PC-9 (cell line): ENCODE measurements around the gene TUSC2. TPM values are rescaled to one million over a fixed set of nuclear protein-coding genes. Genes with fewer than 3 reads are reported as not detected.
A peak's percentile ranks its signal among the peaks of the same experiment; 100 is the strongest.

Experiments
- BruUV-seq: library from RNA; stranded (reverse); fragments of 400-500 nt; replicated peaks from 2 replicates; lab custom pipeline; 2021; lab: Mats Ljungman, UMichigan
- CTCF ChIA-PET: fragments of 300-600 bp; sonication (Branson Sonifier 250); formaldehyde crosslinking; loops from one replicate; lab custom pipeline; 2022; ENCODE audit warnings: antibody characterized with exemption; lab: Charles Lee
- POLR2A ChIA-PET: fragments of 300-600 bp; sonication (Branson Sonifier 250); formaldehyde crosslinking; loops from one replicate; lab custom pipeline; 2022; ENCODE audit warnings: antibody characterized with exemption; ENCODE audit not compliant: unreplicated experiment; lab: Charles Lee
- DNase-seq, 2 experiments: peaks; one replicate each; pipeline versions ENCODE4 v3.0.0 to v3.0.0-alpha.2; 2015 to 2022; ENCODE audit warnings: mixed read lengths in 1 of 2
- H2AFZ ChIP-seq: fragments of 200-600 bp; sonication (generic); 2 replicates; pipeline ENCODE4 v1.8.1; 2017; ENCODE audit warnings: antibody characterized with exemption
- H3F3A ChIP-seq: fragments of 200-600 bp; sonication (generic); 2 replicates; pipeline ENCODE4 v1.8.1; 2017; ENCODE audit warnings: antibody characterized with exemption, mild to moderate bottlenecking, low read depth; ENCODE audit not compliant: insufficient read depth
- H3K27ac ChIP-seq: fragments of 200-600 bp; sonication (generic); 2 replicates; pipeline ENCODE4 v1.6.1; 2016; ENCODE audit warnings: mixed run types
- H3K27me3 ChIP-seq: fragments of 200-600 bp; sonication (generic); 2 replicates; pipeline ENCODE4 v1.6.1; 2016; ENCODE audit warnings: low read depth, mixed run types; ENCODE audit not compliant: insufficient read depth
- H3K36me3 ChIP-seq: fragments of 200-600 bp; sonication (generic); 2 replicates; pipeline ENCODE4 v1.6.1; 2016; ENCODE audit warnings: low read depth, mixed run types
- H3K4me1 ChIP-seq: fragments of 200-600 bp; sonication (generic); replicated peaks from 2 replicates; pipeline ENCODE4 v1.6.1; 2016; ENCODE audit warnings: mixed run types; ENCODE audit not compliant: insufficient read depth
- H3K4me2 ChIP-seq: fragments of 200-600 bp; sonication (generic); 2 replicates; pipeline ENCODE4 v1.6.1; 2017; ENCODE audit warnings: mixed run types
- H3K4me3 ChIP-seq: fragments of 200-600 bp; sonication (generic); 2 replicates; pipeline ENCODE4 v1.6.1; 2016; ENCODE audit warnings: mixed run types
- H3K79me2 ChIP-seq: fragments of 200-600 bp; sonication (generic); 2 replicates; pipeline ENCODE4 v1.6.1; 2017; ENCODE audit warnings: low read depth, mixed run types
- H3K9me2 ChIP-seq: fragments of 200-600 bp; sonication (generic); 2 replicates; pipeline ENCODE4 v1.8.1; 2017; ENCODE audit warnings: mild to moderate bottlenecking; ENCODE audit not compliant: insufficient read depth
- H3K9me3 ChIP-seq: fragments of 200-600 bp; sonication (generic); 2 replicates; pipeline ENCODE4 v1.8.1; 2016; ENCODE audit warnings: low read depth; ENCODE audit not compliant: insufficient read depth
- H4K20me1 ChIP-seq: fragments of 200-600 bp; sonication (generic); 2 replicates; pipeline ENCODE4 v1.8.1; 2017; ENCODE audit not compliant: insufficient read depth
- EZH2 ChIP-seq: fragments of 200-600 bp; sonication (generic); IDR thresholded peaks from 2 replicates; pipeline ENCODE4 v1.8.0; 2017; ENCODE audit warnings: antibody characterized with exemption, low read depth
- intact Hi-C: fragments of 100-400 bp; cut with micrococcal nuclease; formaldehyde crosslinking; loops from one replicate; pipeline ENCODE4 v1.10.0; 2022; ENCODE audit not compliant: unreplicated experiment
- total RNA-seq: library from RNA; stranded (reverse); gene quantifications from 2 replicates; pipeline ENCODE4 v1.2.3, GENCODE V29; 2021
- TF ChIP-seq, protein P1 (sequence below): fragments of 200-600 bp; sonication (generic); conservative IDR thresholded peaks from 2 replicates; pipeline ENCODE4 v1.6.1; 2017; ENCODE audit warnings: mixed run types, antibody characterized with exemption, mild to moderate bottlenecking, moderate library complexity

Gene TUSC2
- total RNA-seq, 1 experiment from 2014 or later: 24.7 TPM

DNA sequence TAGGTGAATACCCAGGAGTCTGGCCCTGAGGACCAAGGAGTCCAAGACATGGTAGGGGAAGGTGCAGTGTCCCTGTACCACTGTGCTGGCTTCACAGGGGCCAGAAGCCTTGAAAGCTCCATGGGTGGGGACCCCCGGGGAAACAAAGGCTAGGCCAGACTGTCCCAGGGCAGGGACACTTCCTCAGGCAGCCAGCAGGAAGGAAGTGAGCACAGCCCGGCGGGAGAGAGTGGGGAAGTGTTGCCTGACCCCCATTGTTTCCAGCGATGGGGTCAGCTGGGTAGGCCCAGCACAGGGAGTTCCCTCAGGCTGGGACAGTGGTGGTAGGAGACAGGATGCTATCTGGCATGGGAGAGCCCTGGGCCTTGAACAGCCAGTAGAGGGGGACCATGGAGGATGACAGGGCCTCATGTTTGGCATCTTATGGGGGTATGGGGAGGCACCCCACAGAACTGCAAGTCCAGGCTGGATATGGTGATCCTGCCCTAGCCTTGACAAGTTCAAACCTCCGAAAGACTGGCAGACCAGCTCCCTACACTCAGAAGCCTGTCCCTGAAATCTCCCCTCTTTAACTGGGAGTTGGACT lies 4.3 kb downstream of the TUSC2 start:
- H3F3A ChIP-seq: peaks cover 14% of the 10 kb centered on the region
- no TSS peak for BruUV-seq
- CTCF ChIA-PET: interaction anchor here (0.5 to 1.6 kb wide), 5 partner anchors 20 to 97 kb away, joined by 3 to 10 read pairs (median 4); partner anchors contain the start of gene HYAL1
- H3K27ac ChIP-seq: no peak overlapping the region
- no peak for TF ChIP-seq EZH2
- TF ChIP-seq, protein P1, sequence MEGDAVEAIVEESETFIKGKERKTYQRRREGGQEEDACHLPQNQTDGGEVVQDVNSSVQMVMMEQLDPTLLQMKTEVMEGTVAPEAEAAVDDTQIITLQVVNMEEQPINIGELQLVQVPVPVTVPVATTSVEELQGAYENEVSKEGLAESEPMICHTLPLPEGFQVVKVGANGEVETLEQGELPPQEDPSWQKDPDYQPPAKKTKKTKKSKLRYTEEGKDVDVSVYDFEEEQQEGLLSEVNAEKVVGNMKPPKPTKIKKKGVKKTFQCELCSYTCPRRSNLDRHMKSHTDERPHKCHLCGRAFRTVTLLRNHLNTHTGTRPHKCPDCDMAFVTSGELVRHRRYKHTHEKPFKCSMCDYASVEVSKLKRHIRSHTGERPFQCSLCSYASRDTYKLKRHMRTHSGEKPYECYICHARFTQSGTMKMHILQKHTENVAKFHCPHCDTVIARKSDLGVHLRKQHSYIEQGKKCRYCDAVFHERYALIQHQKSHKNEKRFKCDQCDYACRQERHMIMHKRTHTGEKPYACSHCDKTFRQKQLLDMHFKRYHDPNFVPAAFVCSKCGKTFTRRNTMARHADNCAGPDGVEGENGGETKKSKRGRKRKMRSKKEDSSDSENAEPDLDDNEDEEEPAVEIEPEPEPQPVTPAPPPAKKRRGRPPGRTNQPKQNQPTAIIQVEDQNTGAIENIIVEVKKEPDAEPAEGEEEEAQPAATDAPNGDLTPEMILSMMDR: no peak
- H3K36me3 ChIP-seq: peaks cover 7% of the 10 kb centered on the region; the same call in 1 of the 2 replicates
- no peaks in the 10 kb centered on the region for H3K27me3 ChIP-seq
- H3K79me2 ChIP-seq: peaks cover 38% of the 10 kb centered on the region
- H4K20me1 ChIP-seq: peaks cover 4% of the 10 kb centered on the region; the same call in 1 of the 2 replicates
- H3K9me3 ChIP-seq: no peaks in the 10 kb centered on the region
- no peak overlapping the region for H3K4me2 ChIP-seq
- H3K9me2 ChIP-seq: no peaks in the 10 kb centered on the region
- no peak for DNase-seq
- peaks cover 16% of the 10 kb centered on the region for H3K4me1 ChIP-seq
- H2AFZ ChIP-seq: no peak overlapping the region
- POLR2A ChIA-PET: interaction anchor here (0.5 to 0.6 kb wide), 2 partner anchors 24 to 30 kb away, joined by 5 to 14 read pairs; no protein-coding TSS in a partner anchor
- intact Hi-C loops: loop anchor here (1.0 kb wide), 3 partner anchors 49 to 96 kb away; no protein-coding TSS in a partner anchor
- H3K4me3 ChIP-seq: no peak overlapping the region

DNA sequence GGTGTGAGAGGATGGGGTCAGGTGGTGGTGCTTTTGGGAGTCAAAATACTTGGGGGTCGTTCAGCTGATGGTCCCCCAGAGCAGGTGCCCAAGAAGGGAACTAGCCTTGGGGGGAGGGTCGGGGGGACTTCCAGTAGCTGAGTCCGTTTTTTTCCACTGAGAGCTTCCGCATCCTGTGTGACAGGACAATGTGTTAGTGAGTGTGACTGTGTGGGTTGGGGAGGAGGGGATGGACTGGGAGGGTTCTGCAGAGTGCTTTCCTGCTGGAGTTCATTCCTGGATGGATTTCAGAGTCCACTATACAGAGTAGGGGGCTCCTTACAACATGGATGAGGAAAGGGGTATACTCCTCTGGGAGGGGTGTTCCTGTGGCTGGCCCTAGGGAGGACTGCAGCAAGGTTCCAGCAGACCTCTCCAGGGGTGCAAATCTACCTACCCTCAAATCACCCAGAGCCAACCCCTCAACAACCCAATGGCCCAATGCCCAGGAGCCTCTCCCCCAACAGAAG lies 4.9 kb downstream of the TUSC2 start:
- ChIA-PET POLR2A (interaction anchor here (0.5 kb wide), 1 partner anchor 24 kb away, joined by 14 read pairs; no protein-coding TSS in a partner anchor), CTCF (interaction anchor here (1.1 kb wide), 1 partner anchor 51 kb away, joined by 7 read pairs; no protein-coding TSS in a partner anchor)
- Histone ChIP-seq H3K27ac (no peak overlapping the region), H3F3A (peaks cover 14% of the 10 kb centered on the region; the same call in 1 of the 2 replicates), H3K79me2 (peaks cover 41% of the 10 kb centered on the region), H2AFZ (no peak overlapping the region), H3K9me3 (no peaks in the 10 kb centered on the region), H3K9me2 (no peaks in the 10 kb centered on the region), H3K4me1 (peaks cover 18% of the 10 kb centered on the region), H4K20me1 (peaks cover 4% of the 10 kb centered on the region; the same call in 1 of the 2 replicates), H3K27me3 (no peaks in the 10 kb centered on the region), H3K36me3 (peaks cover 7% of the 10 kb centered on the region; the same call in 1 of the 2 replicates), H3K4me3 (no peak overlapping the region), H3K4me2 (no peak overlapping the region)
- intact Hi-C loops: no loop called here
- no TSS peak for BruUV-seq
- DNase-seq: no peak
- TF ChIP-seq, protein P1: no peak
- TF ChIP-seq EZH2: no peak

DNA sequence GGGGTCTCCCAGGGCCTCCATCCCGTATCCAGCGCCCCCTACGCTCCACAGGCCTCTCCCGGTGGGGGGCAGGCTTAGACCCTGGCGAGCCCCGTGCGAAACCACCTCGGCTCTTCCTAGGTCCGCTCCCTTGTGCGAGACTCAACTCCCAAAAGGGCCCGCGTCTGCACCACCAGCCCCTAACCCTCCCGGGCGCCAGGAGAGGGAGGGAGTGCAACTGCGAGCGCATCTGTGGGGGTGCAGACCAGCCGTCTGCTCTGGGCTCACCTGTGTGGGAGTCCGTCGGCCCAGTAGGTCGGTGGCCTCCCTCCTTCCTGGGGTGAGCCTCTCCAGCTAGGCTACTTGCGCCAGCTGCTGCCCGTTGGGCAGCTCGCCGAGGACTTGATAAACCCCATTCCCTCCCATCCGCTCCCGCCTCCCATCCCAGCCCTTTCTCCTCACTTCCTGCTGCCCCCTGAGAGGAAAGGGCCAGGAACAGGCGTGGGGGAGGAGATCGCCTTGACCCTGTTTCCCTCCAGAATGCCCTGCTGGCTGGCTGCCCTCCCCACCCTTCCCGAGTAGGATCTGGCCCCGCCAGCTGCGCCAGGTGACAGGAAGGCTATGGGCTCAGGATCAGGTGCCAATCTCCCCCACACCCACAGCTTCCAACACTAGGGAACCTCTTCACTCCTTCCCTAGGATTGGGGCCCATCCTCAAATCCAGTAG lies 5.5 kb downstream of the TUSC2 start, which contains the start of gene HYAL2:
TSS of gene HYAL2 (minus strand) at position 360 of the 706 bp plus-strand sequence. CDS start 2,256 bp downstream, outside the sequence.
- DNase-seq: no peak
- Histone ChIP-seq H3K9me3 (no peaks in the 10 kb centered on the region), H4K20me1 (peaks cover 4% of the 10 kb centered on the region; the same call in 1 of the 2 replicates), H3K4me3 (peak within 1 kb of the TSS; percentile 69), H3K27ac (peak within 1 kb of the TSS; percentile 83), H3K9me2 (no peaks in the 10 kb centered on the region), H2AFZ (peak within 1 kb of the TSS; percentile 91), H3K27me3 (no peaks in the 10 kb centered on the region), H3K4me1 (peaks cover 24% of the 10 kb centered on the region), H3K4me2 (peak within 1 kb of the TSS; percentile 91), H3K36me3 (peaks cover 7% of the 10 kb centered on the region; the same call in 1 of the 2 replicates), H3K79me2 (peaks cover 37% of the 10 kb centered on the region), H3F3A (peaks cover 20% of the 10 kb centered on the region)
- TF ChIP-seq EZH2: no peak
- TF ChIP-seq, protein P1: no peak
- ChIA-PET CTCF (interaction anchor here (1.1 kb wide), 1 partner anchor 50 kb away, joined by 7 read pairs; no protein-coding TSS in a partner anchor), POLR2A (no interaction called here)
- intact Hi-C loops: no loop called here
- BruUV-seq: no TSS peak
